Astrocyte (in vitro differentiated cells and primary cell): Measurements from ENCODE around the gene DPH5.

ENCODE experiments used
- EZH2 ChIP-seq: IDR thresholded peaks from 2 replicates; pipeline ENCODE4 v1.6.1; 2012; ENCODE audit warnings: mild to moderate bottlenecking, low read length, inconsistent platforms; ENCODE audit not compliant: insufficient read depth
- TF ChIP-seq, protein P1 (sequence below): IDR thresholded peaks from 2 replicates; pipeline ENCODE4 v1.5.1; 2011; ENCODE audit warnings: low read depth, mild to moderate bottlenecking, inconsistent platforms, low read length, moderate library complexity; ENCODE audit not compliant: insufficient read depth

DNA sequence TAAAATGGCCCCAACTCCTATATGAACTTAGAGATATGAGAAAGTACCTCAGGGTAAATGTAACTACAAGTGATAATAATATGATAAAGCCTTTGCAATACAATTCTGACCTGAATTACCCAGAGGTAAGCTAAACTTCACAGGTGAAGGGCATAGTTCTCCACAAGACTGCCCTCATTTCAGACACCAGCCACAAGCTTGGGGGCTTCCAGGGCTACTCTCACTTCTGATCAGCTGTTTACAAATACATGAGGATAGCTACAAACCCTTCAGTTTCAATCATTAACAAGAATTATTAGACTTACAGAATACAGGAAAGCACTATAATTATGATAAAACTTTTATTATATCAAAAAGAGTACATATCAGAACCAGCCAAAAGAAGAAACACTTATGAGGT, 18.7 kb upstream of the DPH5 start:
- TF ChIP-seq, protein P1, sequence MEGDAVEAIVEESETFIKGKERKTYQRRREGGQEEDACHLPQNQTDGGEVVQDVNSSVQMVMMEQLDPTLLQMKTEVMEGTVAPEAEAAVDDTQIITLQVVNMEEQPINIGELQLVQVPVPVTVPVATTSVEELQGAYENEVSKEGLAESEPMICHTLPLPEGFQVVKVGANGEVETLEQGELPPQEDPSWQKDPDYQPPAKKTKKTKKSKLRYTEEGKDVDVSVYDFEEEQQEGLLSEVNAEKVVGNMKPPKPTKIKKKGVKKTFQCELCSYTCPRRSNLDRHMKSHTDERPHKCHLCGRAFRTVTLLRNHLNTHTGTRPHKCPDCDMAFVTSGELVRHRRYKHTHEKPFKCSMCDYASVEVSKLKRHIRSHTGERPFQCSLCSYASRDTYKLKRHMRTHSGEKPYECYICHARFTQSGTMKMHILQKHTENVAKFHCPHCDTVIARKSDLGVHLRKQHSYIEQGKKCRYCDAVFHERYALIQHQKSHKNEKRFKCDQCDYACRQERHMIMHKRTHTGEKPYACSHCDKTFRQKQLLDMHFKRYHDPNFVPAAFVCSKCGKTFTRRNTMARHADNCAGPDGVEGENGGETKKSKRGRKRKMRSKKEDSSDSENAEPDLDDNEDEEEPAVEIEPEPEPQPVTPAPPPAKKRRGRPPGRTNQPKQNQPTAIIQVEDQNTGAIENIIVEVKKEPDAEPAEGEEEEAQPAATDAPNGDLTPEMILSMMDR, result no peak
- no peak for TF ChIP-seq EZH2
